Measurements from ENCODE around the gene MAPK14.

The MAPK14 gene

GRCh38 chr6:36035225-36035624 is 7.6 kb downstream of the MAPK14 start:
- DNase-seq (ENCODE audit: low read depth), result no peak

GRCh38 chr6:36038120-36038876 is 10.7 kb downstream of the MAPK14 start:
- DNase-seq (ENCODE audit: low read depth), result no peak

- no peak for DNase-seq (ENCODE audit: low read depth)
Observed at GRCh38 chr6:36039112-36039511, 11.5 kb downstream of the MAPK14 start.

GRCh38 chr6:36040958-36041357 is 13.3 kb downstream of the MAPK14 start:
- DNase-seq (ENCODE audit: low read depth), result no peak

- DNase-seq (ENCODE audit: low read depth), result no peak
Observed at GRCh38 chr6:36042618-36043260, 15.1 kb downstream of the MAPK14 start.

- DNase-seq (ENCODE audit: low read depth), result no peak
Observed at GRCh38 chr6:36049582-36049981, 22.0 kb downstream of the MAPK14 start.

GRCh38 chr6:36050305-36050704 is 22.7 kb downstream of the MAPK14 start:
- DNase-seq (ENCODE audit: low read depth), result no peak

GRCh38 chr6:36050947-36051710 is 23.5 kb downstream of the MAPK14 start:
- no peak for DNase-seq (ENCODE audit: low read depth)

- DNase-seq (ENCODE audit: low read depth), result no peak
Observed at GRCh38 chr6:36052097-36052496, 24.5 kb downstream of the MAPK14 start.

GRCh38 chr6:36053878-36054277 is 26.3 kb downstream of the MAPK14 start:
- DNase-seq (ENCODE audit: low read depth), result no peak

GRCh38 chr6:36054415-36054814 is 26.8 kb downstream of the MAPK14 start:
- no peak for DNase-seq (ENCODE audit: low read depth)

GRCh38 chr6:36054956-36055355 is 27.3 kb downstream of the MAPK14 start:
- DNase-seq (ENCODE audit: low read depth), result no peak

- DNase-seq (ENCODE audit: low read depth), result no peak
Observed at GRCh38 chr6:36056178-36056577, 28.6 kb downstream of the MAPK14 start.

GRCh38 chr6:36061236-36061635 is 33.6 kb downstream of the MAPK14 start:
- no peak for DNase-seq (ENCODE audit: low read depth)

GRCh38 chr6:36062247-36062646 is 34.6 kb downstream of the MAPK14 start:
- DNase-seq (ENCODE audit: low read depth), result no peak

GRCh38 chr6:36063318-36064060 is 35.9 kb downstream of the MAPK14 start:
- DNase-seq (ENCODE audit: low read depth), result no peak

- DNase-seq (ENCODE audit: low read depth), result no peak
Observed at GRCh38 chr6:36064770-36065396, 37.3 kb downstream of the MAPK14 start.

GRCh38 chr6:36065916-36066315 is 38.3 kb downstream of the MAPK14 start:
- DNase-seq (ENCODE audit: low read depth), result no peak

- DNase-seq (ENCODE audit: low read depth), result no peak
Observed at GRCh38 chr6:36066817-36067216, 39.2 kb downstream of the MAPK14 start.

GRCh38 chr6:36067374-36068011 is 39.9 kb downstream of the MAPK14 start:
- peak; percentile 37 for DNase-seq (ENCODE audit: low read depth)

GRCh38 chr6:36068012-36068392 is 40.4 kb downstream of the MAPK14 start:
- DNase-seq (ENCODE audit: low read depth), result no peak
